Sigmoid colon (tissue), 7 donors: ENCODE measurements around the gene DUSP21. TPM values are rescaled to one million over a fixed set of nuclear protein-coding genes. Genes with fewer than 3 reads are reported as not detected.

ENCODE experiments used
- DNase-seq: peaks from one replicate; pipeline ENCODE4 v3.0.0-alpha.2; 2019
- H3K27ac ChIP-seq, 4 donors: fragments of 200-600 bp; sonication (generic); one replicate each; pipeline ENCODE4 v1.5.1; 2016 to 2019; ENCODE audit warnings: mild to moderate bottlenecking in 1 of 4
- H3K27me3 ChIP-seq, 3 donors: fragments of 200-600 bp; sonication (generic); one replicate each; pipeline ENCODE4 v1.5.1; 2019; ENCODE audit warnings: mild to moderate bottlenecking in 1 of 3
- H3K36me3 ChIP-seq, 4 donors: fragments of 200-600 bp; sonication (generic); one replicate each; pipeline ENCODE4 v1.5.1; 2016 to 2019
- H3K4me1 ChIP-seq, 4 donors: fragments of 200-600 bp; sonication (generic); one replicate each; pipeline ENCODE4 v1.5.1; 2017 to 2019
- H3K4me3 ChIP-seq, 4 donors: fragments of 200-600 bp; sonication (generic); one replicate each; pipeline ENCODE4 v1.5.1; 2017 to 2019; ENCODE audit warnings: mild to moderate bottlenecking in 2 of 4, moderate library complexity in 1 of 4
- H3K9me3 ChIP-seq, 4 donors: fragments of 200-600 bp in 3 of 4; sonication (generic) in 3 of 4; one replicate each; pipeline versions ENCODE4 v1.5.1 to v1.6.1; 2013 to 2019
- EP300 ChIP-seq, 4 donors: sonication (generic); formaldehyde crosslinking; IDR thresholded peaks; one replicate each; pipeline ENCODE4 v1.6.1; 2017; ENCODE audit warnings: antibody characterized with exemption in 4 of 4
- POLR2A ChIP-seq, 2 donors: fragments of 450-650 bp; IDR thresholded peaks; one replicate each; pipeline ENCODE4 v1.6.1; 2016; ENCODE audit warnings: antibody characterized with exemption in 2 of 2, mild to moderate bottlenecking in 2 of 2, moderate library complexity in 2 of 2
- POLR2AphosphoS5 ChIP-seq, 4 donors: sonication (generic); formaldehyde crosslinking; IDR thresholded peaks; one replicate each; pipeline ENCODE4 v1.6.1; 2017; ENCODE audit warnings: antibody characterized with exemption in 4 of 4
- WGBS, 2 donors: extraction: QIAGEN DNeasy Blood & Tissue Kit; methylation state at CpG; one replicate each; pipeline ENCODE4 v1.1.7; 2013; 5-methylcytosine and 5-hydroxymethylcytosine counted together
- intact Hi-C: fragments of 100-400 bp; cut with DNase I; formaldehyde crosslinking; loops from one replicate; pipeline ENCODE4 v1.15.1; 2023
- polyA plus RNA-seq, 3 donors: library from polyadenylated mRNA; stranded (reverse); fragments of 200-250 nt; gene quantifications; one replicate each; pipeline ENCODE4 v1.2.3, GENCODE V29; 2013
- total RNA-seq, 4 donors: library from RNA; depleted of rRNA; stranded (reverse); fragments of >200 nt; gene quantifications; one replicate each; pipeline ENCODE4 v1.1.0, GENCODE V29; 2016
- TF ChIP-seq, protein P1 (sequence below), 4 experiments: fragments of 450-650 bp in 3 of 4; fragments of 200-600 bp in 1 of 4; IDR thresholded peaks; one replicate each; pipeline ENCODE4 v1.5.1; 2016 to 2019; ENCODE audit warnings: antibody characterized with exemption in 4 of 4, mild to moderate bottlenecking in 3 of 4, moderate library complexity in 2 of 4
- donor health status: healthy with polysubstance abuse.
- donor health status: Bipolar disorder and iron deficiency.
- donor health status: healthy.

The DUSP21 gene
- total and polyA plus RNA-seq, 7 donors = not detected

DNA sequence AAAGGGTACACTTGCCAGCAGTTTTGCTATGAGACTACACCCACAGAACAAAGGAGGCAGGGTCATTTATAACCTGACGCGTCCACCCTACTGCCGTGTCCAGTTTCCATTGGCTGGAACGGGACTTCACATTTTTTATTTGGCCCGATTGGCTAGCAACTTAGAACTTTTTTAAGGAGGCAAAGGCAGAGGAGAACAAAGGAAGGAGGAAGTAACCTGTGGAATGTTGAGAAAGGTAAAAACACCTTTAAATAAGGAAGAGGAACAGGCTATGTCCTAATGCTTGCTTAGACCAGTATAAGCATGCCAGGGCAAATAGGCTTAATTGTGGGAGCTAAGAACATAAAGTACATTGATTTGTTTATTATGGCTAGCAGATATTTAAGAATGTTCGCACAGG is 47.8 kb downstream of the DUSP21 start:
- H3K27me3 ChIP-seq = no peaks in the 10 kb centered on the region
- H3K4me3 ChIP-seq = no peak overlapping the region
- intact Hi-C loops = no loop called here

More for the DNA sequence above, 47.8 kb downstream of the DUSP21 start:
- H3K27ac ChIP-seq = no peak overlapping the region
- H3K36me3 ChIP-seq = no peaks in the 10 kb centered on the region
- DNase-seq = no peak
- H3K4me1 ChIP-seq = peaks cover 0 to 24% (median 0%) of the 10 kb centered on the region in 4 donors
- WGBS, 2 donors = 77 to 85% methylated on average over 6 of the region's 6 CpGs
- peaks cover 0 to 4% (median 0%) of the 10 kb centered on the region in 4 donors for H3K9me3 ChIP-seq
- TF ChIP-seq POLR2AphosphoS5 (IDR thresholded peaks at IDR 0.05) (no peak), POLR2A (IDR thresholded peaks at IDR 0.05) (no peak), EP300 (IDR thresholded peaks at IDR 0.05) (no peak)
- TF ChIP-seq, protein P1, sequence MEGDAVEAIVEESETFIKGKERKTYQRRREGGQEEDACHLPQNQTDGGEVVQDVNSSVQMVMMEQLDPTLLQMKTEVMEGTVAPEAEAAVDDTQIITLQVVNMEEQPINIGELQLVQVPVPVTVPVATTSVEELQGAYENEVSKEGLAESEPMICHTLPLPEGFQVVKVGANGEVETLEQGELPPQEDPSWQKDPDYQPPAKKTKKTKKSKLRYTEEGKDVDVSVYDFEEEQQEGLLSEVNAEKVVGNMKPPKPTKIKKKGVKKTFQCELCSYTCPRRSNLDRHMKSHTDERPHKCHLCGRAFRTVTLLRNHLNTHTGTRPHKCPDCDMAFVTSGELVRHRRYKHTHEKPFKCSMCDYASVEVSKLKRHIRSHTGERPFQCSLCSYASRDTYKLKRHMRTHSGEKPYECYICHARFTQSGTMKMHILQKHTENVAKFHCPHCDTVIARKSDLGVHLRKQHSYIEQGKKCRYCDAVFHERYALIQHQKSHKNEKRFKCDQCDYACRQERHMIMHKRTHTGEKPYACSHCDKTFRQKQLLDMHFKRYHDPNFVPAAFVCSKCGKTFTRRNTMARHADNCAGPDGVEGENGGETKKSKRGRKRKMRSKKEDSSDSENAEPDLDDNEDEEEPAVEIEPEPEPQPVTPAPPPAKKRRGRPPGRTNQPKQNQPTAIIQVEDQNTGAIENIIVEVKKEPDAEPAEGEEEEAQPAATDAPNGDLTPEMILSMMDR (IDR thresholded peaks at IDR 0.05) = no peak

Other genes with a start within 250 kb of the DUSP21 start
- gene KDM6A, start 29.2 kb downstream of the DUSP21 start, total RNA-seq = 10 to 100 TPM; 17.9 to 35.7 (median 25.6) TPM
- 10 to 100 TPM in 2 of 3 donors, 1 to 10 TPM in 1; 8.6 to 12.1 (median 11.4) TPM for gene KDM6A, start 29.2 kb downstream of the DUSP21 start, polyA plus RNA-seq